ENCODE results near the gene ADGRE2. TPM values are rescaled to one million over a fixed set of nuclear protein-coding genes. Genes with fewer than 3 reads are reported as not detected.

The ADGRE2 gene
- total and polyA plus RNA-seq, 2 donors (not counting 3 experiments of a cell fraction or from before 2014, with no cell fraction given), result not detected

DNA sequence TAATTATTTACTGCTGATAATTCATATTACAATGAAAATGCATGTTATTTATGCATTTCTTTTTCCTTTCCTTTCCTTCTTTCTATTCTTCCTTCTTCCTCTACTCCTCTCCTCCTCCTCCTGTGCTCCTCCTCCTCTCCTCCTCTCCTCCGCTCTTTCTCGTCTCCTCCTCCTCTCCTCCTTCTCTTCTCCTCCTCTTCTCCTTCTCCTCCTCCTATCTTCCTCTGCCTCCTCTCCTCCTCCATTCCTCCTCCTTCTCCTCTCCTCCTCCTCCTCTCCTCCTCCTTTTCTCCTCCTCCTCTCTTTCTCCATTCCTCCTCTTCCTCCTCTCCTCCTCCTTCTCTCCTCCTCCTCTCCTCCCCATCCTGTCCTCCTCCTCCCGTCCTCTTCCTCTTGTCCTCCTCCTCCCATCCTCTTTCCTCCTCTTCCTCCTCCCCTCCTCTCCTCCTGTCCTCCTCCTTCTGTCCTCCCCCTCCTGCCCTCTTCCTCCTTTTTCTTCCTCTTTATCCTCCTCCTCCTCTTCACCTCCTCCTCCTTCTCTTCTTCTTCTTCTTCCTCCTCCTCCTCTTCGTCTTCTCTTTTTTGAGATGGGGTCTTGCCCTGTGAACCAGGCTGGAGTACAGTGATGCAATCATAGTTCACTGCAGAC is 14.7 kb downstream of the ADGRE2 start:
- no peaks in the 10 kb centered on the region for H3K27me3 ChIP-seq (ENCODE audit: control insufficient read depth in 2 of 2, insufficient read depth in 2 of 2, low read length in 2 of 2)
- intact Hi-C loops (cut with micrococcal nuclease) (no loop called here), dilution Hi-C loops (cut with MboI; ENCODE audit: extremely low pct_ligation_motif_present, low sequenced_read_pairs) (no loop called here)
- no peak overlapping the region for H3K9ac ChIP-seq (replicated peaks; ENCODE audit: extremely low read depth, insufficient read depth, low read length)
- POLR2A ChIA-PET, result no interaction called here
- H3K79me2 ChIP-seq (ENCODE audit: control insufficient read depth, insufficient read depth, low read length), result no peaks in the 10 kb centered on the region
- H3K27ac ChIP-seq (ENCODE audit: insufficient read depth, low read depth, low read length), result no peak overlapping the region
- TF ChIP-seq FOS (IDR thresholded peaks at IDR 0.05; ENCODE audit: borderline replicate concordance, insufficient read depth, low read length) (no peak), MYC (IDR thresholded peaks at IDR 0.05; ENCODE audit: low read depth, low read length) (no peak), EZH2 (IDR thresholded peaks at IDR 0.05; ENCODE audit: borderline replicate concordance, low read depth, low read length, severe bottlenecking) (no peak), POLR2AphosphoS5 (IDR thresholded peaks at IDR 0.05; ENCODE audit: insufficient read depth, low read depth, low read length) (no peak), JUN (IDR thresholded peaks at IDR 0.05; ENCODE audit: borderline replicate concordance, insufficient read depth, insufficient read length, low read depth) (no peak)
- TF ChIP-seq, protein P1, sequence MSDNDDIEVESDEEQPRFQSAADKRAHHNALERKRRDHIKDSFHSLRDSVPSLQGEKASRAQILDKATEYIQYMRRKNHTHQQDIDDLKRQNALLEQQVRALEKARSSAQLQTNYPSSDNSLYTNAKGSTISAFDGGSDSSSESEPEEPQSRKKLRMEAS (IDR thresholded peaks at IDR 0.05; ENCODE audit: insufficient read depth, insufficient read length), result no peak
- H3K4me1 ChIP-seq (ENCODE audit: control insufficient read depth, extremely low read depth, insufficient read depth, low read length), result no peaks in the 10 kb centered on the region
- H2AFZ ChIP-seq (ENCODE audit: low read depth, low read length), result no peak overlapping the region
- no peak for FAIRE-seq
- H3K36me3 ChIP-seq (ENCODE audit: control insufficient read depth in 2 of 2, extremely low read depth in 1 of 2, insufficient read depth in 2 of 2, low read length in 2 of 2), result no peaks in the 10 kb centered on the region
- H3K4me2 ChIP-seq (ENCODE audit: insufficient read depth, low read length), result no peak overlapping the region
- H3K4me3 ChIP-seq (replicated peaks in 1 of 3; ENCODE audit: insufficient read depth in 1 of 3, low read depth in 1 of 3, low read length in 3 of 3), result no peak overlapping the region
- no peak for DNase-seq (ENCODE audit: low read depth, low spot score)
- H4K20me1 ChIP-seq (replicated peaks; ENCODE audit: control insufficient read depth, extremely low read depth, insufficient read depth, low read length), result no peaks in the 10 kb centered on the region
- H3K9me3 ChIP-seq (replicated peaks; ENCODE audit: control insufficient read depth, insufficient read depth, low read length), result no peaks in the 10 kb centered on the region
- CTCF ChIA-PET, result no interaction called here
- no peaks in the 10 kb centered on the region for H3K9me1 ChIP-seq (replicated peaks; ENCODE audit: control insufficient read depth, extremely low read depth, insufficient read depth, low read length)
- BruUV-seq (replicated peaks), result no TSS peak

DNA sequence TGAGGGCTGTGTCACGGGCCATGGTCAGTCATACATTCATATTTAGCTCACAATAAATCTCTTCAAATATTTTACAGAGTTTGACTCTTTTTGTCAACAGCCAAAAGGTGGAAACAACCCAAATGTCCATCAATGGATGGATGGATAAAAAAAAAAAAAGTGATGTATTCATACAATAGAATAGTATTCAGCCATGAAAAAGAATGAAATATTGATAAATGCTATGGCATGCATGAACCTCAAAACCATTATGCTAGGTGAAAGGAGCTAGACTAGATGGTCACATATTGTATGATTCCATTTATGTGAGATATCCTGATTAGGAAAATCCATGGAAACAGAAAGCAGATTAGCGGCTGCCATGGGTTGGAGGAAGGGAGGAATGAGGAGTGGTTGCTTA is 16.2 kb downstream of the ADGRE2 start:
- Histone ChIP-seq H4K20me1 (replicated peaks; ENCODE audit: control insufficient read depth, extremely low read depth, insufficient read depth, low read length) (no peaks in the 10 kb centered on the region), H2AFZ (ENCODE audit: low read depth, low read length) (no peak overlapping the region), H3K27ac (ENCODE audit: insufficient read depth, low read depth, low read length) (no peak overlapping the region), H3K4me1 (ENCODE audit: control insufficient read depth, extremely low read depth, insufficient read depth, low read length) (no peaks in the 10 kb centered on the region), H3K79me2 (ENCODE audit: control insufficient read depth, insufficient read depth, low read length) (no peaks in the 10 kb centered on the region), H3K4me2 (ENCODE audit: insufficient read depth, low read length) (no peak overlapping the region), H3K9me1 (replicated peaks; ENCODE audit: control insufficient read depth, extremely low read depth, insufficient read depth, low read length) (no peaks in the 10 kb centered on the region), H3K4me3 (replicated peaks in 1 of 3; ENCODE audit: insufficient read depth in 1 of 3, low read depth in 1 of 3, low read length in 3 of 3) (no peak overlapping the region), H3K9ac (replicated peaks; ENCODE audit: extremely low read depth, insufficient read depth, low read length) (no peak overlapping the region), H3K36me3 (ENCODE audit: control insufficient read depth in 2 of 2, extremely low read depth in 1 of 2, insufficient read depth in 2 of 2, low read length in 2 of 2) (no peaks in the 10 kb centered on the region), H3K9me3 (replicated peaks; ENCODE audit: control insufficient read depth, insufficient read depth, low read length) (no peaks in the 10 kb centered on the region), H3K27me3 (ENCODE audit: control insufficient read depth in 2 of 2, insufficient read depth in 2 of 2, low read length in 2 of 2) (no peaks in the 10 kb centered on the region)
- intact Hi-C loops (cut with micrococcal nuclease), result no loop called here
- CTCF ChIA-PET, result no interaction called here
- no TSS peak for BruUV-seq (replicated peaks)
- POLR2A ChIA-PET, result interaction anchor here (0.7 kb wide), 1 partner anchor 39 kb away, joined by 3 read pairs; no protein-coding TSS in a partner anchor
- TF ChIP-seq GATA2 (IDR thresholded peaks at IDR 0.05; ENCODE audit: insufficient read depth, insufficient read length, low read depth, low read length) (no peak), POLR2AphosphoS5 (IDR thresholded peaks at IDR 0.05; ENCODE audit: insufficient read depth, low read depth, low read length) (no peak), FOS (IDR thresholded peaks at IDR 0.05; ENCODE audit: borderline replicate concordance, insufficient read depth, low read length) (no peak), JUN (IDR thresholded peaks at IDR 0.05; ENCODE audit: borderline replicate concordance, insufficient read depth, insufficient read length, low read depth) (no peak), POLR2A (IDR thresholded peaks at IDR 0.05; ENCODE audit: low read depth, low read length) (no peak)
- FAIRE-seq (no peak), DNase-seq (ENCODE audit: low read depth, low spot score) (no peak)
- dilution Hi-C loops (cut with MboI; ENCODE audit: extremely low pct_ligation_motif_present, low sequenced_read_pairs), result no loop called here

Measured in endothelial cell of umbilical vein (primary cell).